MCF 10A (cell line): Measurements from ENCODE around the gene PATJ. TPM values are rescaled to one million over a fixed set of nuclear protein-coding genes. Genes with fewer than 3 reads are reported as not detected.

Source experiments
- BruUV-seq: library from RNA; stranded (reverse); fragments of 400-500 nt; replicated peaks from 2 replicates; lab custom pipeline; 2021; lab: Mats Ljungman, UMichigan
- CTCF ChIA-PET: fragments of 300-600 bp; sonication (Branson Sonifier 250); formaldehyde crosslinking; extraction: SDS; loops from one replicate; lab custom pipeline; 2021; ENCODE audit warnings: antibody characterized with exemption, inconsistent platforms; lab: Yijun Ruan, JAX
- POLR2A ChIA-PET: fragments of 300-600, 350-650 bp; sonication (Branson Sonifier 250); formaldehyde crosslinking; extraction: SDS; loops from one replicate; lab custom pipeline; 2020; ENCODE audit warnings: antibody characterized with exemption, inconsistent platforms; lab: Yijun Ruan, JAX
- DNase-seq: peaks from one replicate; pipeline ENCODE4 v3.0.0-alpha.2; 2018; ENCODE audit not compliant: unreplicated experiment
- H3K27ac Mint-ChIP-seq: one replicate; pipeline ENCODE4 v1.8.0; 2022; ENCODE audit warnings: mild to moderate bottlenecking, low read depth, mixed read lengths; ENCODE audit not compliant: unreplicated experiment
- H3K27me3 Mint-ChIP-seq: one replicate; pipeline ENCODE4 v1.8.0; 2022; ENCODE audit warnings: mixed read lengths; ENCODE audit not compliant: insufficient read depth, unreplicated experiment
- H3K36me3 Mint-ChIP-seq: one replicate; pipeline ENCODE4 v1.8.0; 2022; ENCODE audit warnings: mild to moderate bottlenecking, moderate library complexity, mixed read lengths; ENCODE audit not compliant: insufficient read depth, unreplicated experiment
- H3K4me1 Mint-ChIP-seq: one replicate; pipeline ENCODE4 v1.8.0; 2022; ENCODE audit warnings: mixed read lengths; ENCODE audit not compliant: insufficient read depth, unreplicated experiment
- H3K4me3 Mint-ChIP-seq: one replicate; pipeline ENCODE4 v1.8.0; 2022; ENCODE audit warnings: mild to moderate bottlenecking, moderate library complexity, mixed read lengths; ENCODE audit not compliant: unreplicated experiment
- H3K9me3 Mint-ChIP-seq: one replicate; pipeline ENCODE4 v1.8.0; 2022; ENCODE audit warnings: mixed read lengths; ENCODE audit not compliant: unreplicated experiment
- intact Hi-C: fragments of 100-400 bp; cut with micrococcal nuclease; formaldehyde crosslinking; loops from 2 replicates; pipeline ENCODE4 v1.14.1; 2022
- total RNA-seq: library from RNA; stranded (reverse); gene quantifications from 2 replicates; pipeline ENCODE4 v1.2.3, GENCODE V29; 2022
- TF ChIP-seq, protein P1 (sequence below): fragments of 200-600 bp; IDR thresholded peaks from one replicate; pipeline ENCODE4 v1.8.0; 2022; ENCODE audit warnings: antibody characterized with exemption, mild to moderate bottlenecking; ENCODE audit not compliant: unreplicated experiment

Gene PATJ
- total RNA-seq, 1 experiment from 2014 or later, result 28.7 TPM

DNA sequence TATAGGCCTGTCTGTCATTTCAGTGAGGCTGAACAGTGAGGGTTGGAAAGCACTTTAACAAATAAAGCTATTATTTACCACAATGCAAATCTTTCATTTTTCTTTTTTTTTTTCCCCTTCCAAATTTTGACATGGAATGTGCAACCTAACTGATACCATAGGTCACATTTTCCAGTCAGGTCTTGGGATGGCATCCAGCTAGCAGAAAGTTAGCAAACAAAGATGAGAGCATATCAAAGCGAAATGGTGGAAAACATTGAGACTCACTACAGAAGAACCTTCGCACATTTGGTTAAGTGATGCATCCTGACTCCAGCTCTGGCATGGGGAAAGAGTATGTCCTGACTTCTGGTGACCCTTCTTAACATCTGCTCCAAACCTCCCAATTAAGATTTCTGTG is 347.3 kb downstream of the PATJ start:
- no peaks in the 10 kb centered on the region for H3K27me3 Mint-ChIP-seq
- BruUV-seq, result no TSS peak
- H3K4me3 Mint-ChIP-seq, result no peak overlapping the region
- DNase-seq, result no peak
- intact Hi-C loops, result no loop called here
- TF ChIP-seq, protein P1, sequence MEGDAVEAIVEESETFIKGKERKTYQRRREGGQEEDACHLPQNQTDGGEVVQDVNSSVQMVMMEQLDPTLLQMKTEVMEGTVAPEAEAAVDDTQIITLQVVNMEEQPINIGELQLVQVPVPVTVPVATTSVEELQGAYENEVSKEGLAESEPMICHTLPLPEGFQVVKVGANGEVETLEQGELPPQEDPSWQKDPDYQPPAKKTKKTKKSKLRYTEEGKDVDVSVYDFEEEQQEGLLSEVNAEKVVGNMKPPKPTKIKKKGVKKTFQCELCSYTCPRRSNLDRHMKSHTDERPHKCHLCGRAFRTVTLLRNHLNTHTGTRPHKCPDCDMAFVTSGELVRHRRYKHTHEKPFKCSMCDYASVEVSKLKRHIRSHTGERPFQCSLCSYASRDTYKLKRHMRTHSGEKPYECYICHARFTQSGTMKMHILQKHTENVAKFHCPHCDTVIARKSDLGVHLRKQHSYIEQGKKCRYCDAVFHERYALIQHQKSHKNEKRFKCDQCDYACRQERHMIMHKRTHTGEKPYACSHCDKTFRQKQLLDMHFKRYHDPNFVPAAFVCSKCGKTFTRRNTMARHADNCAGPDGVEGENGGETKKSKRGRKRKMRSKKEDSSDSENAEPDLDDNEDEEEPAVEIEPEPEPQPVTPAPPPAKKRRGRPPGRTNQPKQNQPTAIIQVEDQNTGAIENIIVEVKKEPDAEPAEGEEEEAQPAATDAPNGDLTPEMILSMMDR, result no peak
- CTCF ChIA-PET, result interaction anchor here (0.6 to 2.8 kb wide), 8 partner anchors 37 to 1067 kb away, joined by 3 to 10 read pairs (median 4); no protein-coding TSS in a partner anchor
- no peaks in the 10 kb centered on the region for H3K4me1 Mint-ChIP-seq
- no peaks in the 10 kb centered on the region for H3K9me3 Mint-ChIP-seq
- no peak overlapping the region for H3K27ac Mint-ChIP-seq
- H3K36me3 Mint-ChIP-seq, result peaks cover 37% of the 10 kb centered on the region
- POLR2A ChIA-PET, result interaction anchor here (0.6 to 0.7 kb wide), 2 partner anchors 9 to 37 kb away, joined by 3 to 5 read pairs; no protein-coding TSS in a partner anchor

DNA sequence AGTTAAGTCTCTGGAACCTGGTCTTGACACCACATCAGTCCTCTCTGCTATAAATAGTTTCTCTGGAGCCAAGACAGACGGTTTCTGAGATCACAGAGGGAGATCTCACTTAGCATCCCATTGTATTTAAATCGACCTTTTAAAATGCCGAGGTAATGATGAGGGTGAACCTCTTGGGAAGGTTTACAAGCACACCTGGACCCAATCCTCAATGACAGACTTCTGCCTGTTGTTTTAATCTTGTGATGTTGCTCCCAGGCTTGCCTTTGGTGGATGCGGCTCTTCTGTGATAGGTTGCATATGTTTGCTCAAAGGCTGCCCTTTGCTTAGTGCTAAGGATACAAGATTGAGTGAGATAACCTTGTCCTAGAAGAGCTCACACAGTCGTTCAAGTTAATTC is 347.7 kb downstream of the PATJ start:
- BruUV-seq, result no TSS peak
- no peaks in the 10 kb centered on the region for H3K27me3 Mint-ChIP-seq
- ChIA-PET POLR2A (interaction anchor here (0.6 to 0.7 kb wide), 2 partner anchors 9 to 37 kb away, joined by 3 to 5 read pairs; no protein-coding TSS in a partner anchor), CTCF (interaction anchor here (0.6 to 2.8 kb wide), 4 partner anchors 38 to 1068 kb away, joined by 3 to 10 read pairs (median 4); no protein-coding TSS in a partner anchor)
- no peak overlapping the region for H3K27ac Mint-ChIP-seq
- DNase-seq, result no peak
- no peaks in the 10 kb centered on the region for H3K4me1 Mint-ChIP-seq
- peaks cover 32% of the 10 kb centered on the region for H3K36me3 Mint-ChIP-seq
- TF ChIP-seq, protein P1, result no peak
- intact Hi-C loops, result no loop called here
- no peak overlapping the region for H3K4me3 Mint-ChIP-seq
- H3K9me3 Mint-ChIP-seq, result no peaks in the 10 kb centered on the region

DNA sequence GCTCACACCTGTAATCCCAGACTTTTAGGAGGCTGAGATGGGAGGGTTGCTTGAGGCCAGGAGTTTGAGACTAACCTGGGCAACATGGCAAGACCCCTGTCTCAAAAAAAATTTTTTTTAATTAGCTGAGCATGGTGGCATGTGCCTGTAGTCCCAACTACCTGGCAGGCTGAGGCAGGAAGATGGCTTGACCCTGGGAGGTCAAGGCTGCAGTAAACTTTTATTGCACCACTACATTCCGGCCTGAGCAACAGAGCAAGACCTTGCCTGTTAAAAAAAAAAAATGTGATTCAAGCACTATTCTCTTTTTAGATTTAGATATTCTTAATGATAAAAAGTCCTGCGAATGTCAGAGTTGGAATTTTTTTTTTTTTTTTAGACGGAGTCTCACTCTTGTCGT is 349.8 kb downstream of the PATJ start:
- H3K36me3 Mint-ChIP-seq, result peaks cover 21% of the 10 kb centered on the region
- TF ChIP-seq, protein P1, result no peak
- CTCF ChIA-PET, result interaction anchor here (0.5 to 9.6 kb wide), 4 partner anchors 8 to 40 kb away, joined by 3 to 95 read pairs (median 10); no protein-coding TSS in a partner anchor
- H3K27me3 Mint-ChIP-seq, result no peaks in the 10 kb centered on the region
- intact Hi-C loops, result no loop called here
- no peaks in the 10 kb centered on the region for H3K9me3 Mint-ChIP-seq
- H3K4me3 Mint-ChIP-seq, result no peak overlapping the region
- no peak overlapping the region for H3K27ac Mint-ChIP-seq
- BruUV-seq, result no TSS peak
- DNase-seq, result no peak
- POLR2A ChIA-PET, result interaction anchor here (0.6 kb wide), 1 partner anchor 31 kb away, joined by 3 read pairs; no protein-coding TSS in a partner anchor
- no peaks in the 10 kb centered on the region for H3K4me1 Mint-ChIP-seq

DNA sequence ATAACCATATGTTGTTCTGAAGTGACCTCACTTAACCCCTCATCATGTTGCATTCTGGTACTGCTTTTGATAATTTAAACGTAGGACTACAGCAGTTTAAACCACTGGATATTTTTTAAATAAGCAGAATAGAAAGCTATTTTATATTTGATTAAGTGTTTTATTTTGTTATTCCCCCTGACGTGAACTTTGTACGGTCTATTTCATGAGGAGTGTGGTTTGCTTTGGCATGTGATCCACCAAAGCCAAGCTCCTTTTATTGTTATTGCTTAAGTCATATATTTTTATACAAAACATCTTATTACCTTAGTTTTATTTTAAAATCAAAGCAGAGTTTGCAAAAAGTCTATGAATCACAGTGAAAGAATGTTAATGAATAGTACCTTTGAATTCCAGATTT is 351.0 kb downstream of the PATJ start:
- no peak overlapping the region for H3K27ac Mint-ChIP-seq
- DNase-seq, result no peak
- ChIA-PET CTCF (interaction anchor here (0.6 to 9.6 kb wide), 5 partner anchors 9 to 252 kb away, joined by 3 to 95 read pairs (median 4); no protein-coding TSS in a partner anchor), POLR2A (interaction anchor here (0.8 kb wide), 1 partner anchor 9 kb away, joined by 6 read pairs; no protein-coding TSS in a partner anchor)
- no peaks in the 10 kb centered on the region for H3K27me3 Mint-ChIP-seq
- no peaks in the 10 kb centered on the region for H3K9me3 Mint-ChIP-seq
- BruUV-seq, result no TSS peak
- no peaks in the 10 kb centered on the region for H3K4me1 Mint-ChIP-seq
- peaks cover 16% of the 10 kb centered on the region for H3K36me3 Mint-ChIP-seq
- intact Hi-C loops, result no loop called here
- TF ChIP-seq, protein P1, result no peak
- H3K4me3 Mint-ChIP-seq, result no peak overlapping the region
